PC-9 (cell line): ENCODE measurements around the gene HLA-DOA. TPM values are rescaled to one million over a fixed set of nuclear protein-coding genes. Genes with fewer than 3 reads are reported as not detected.
A peak's percentile ranks its signal among the peaks of the same experiment; 100 is the strongest.

ENCODE experiments used
- Bru-seq: library from RNA; stranded (reverse); fragments of 400-500 nt; gene quantifications from one replicate; lab custom pipeline; 2021; lab: Mats Ljungman, UMichigan
- BruChase-seq, 2 experiments: library from RNA; stranded (reverse); fragments of 400-500 nt; gene quantifications; one replicate each; lab custom pipeline; 2021; lab: Mats Ljungman, UMichigan
- BruUV-seq: library from RNA; stranded (reverse); fragments of 400-500 nt; replicated peaks from 2 replicates; lab custom pipeline; 2021; lab: Mats Ljungman, UMichigan
- CTCF ChIA-PET: fragments of 300-600 bp; sonication (Branson Sonifier 250); formaldehyde crosslinking; loops from one replicate; lab custom pipeline; 2022; ENCODE audit warnings: antibody characterized with exemption; lab: Charles Lee
- POLR2A ChIA-PET: fragments of 300-600 bp; sonication (Branson Sonifier 250); formaldehyde crosslinking; loops from one replicate; lab custom pipeline; 2022; ENCODE audit warnings: antibody characterized with exemption; ENCODE audit not compliant: unreplicated experiment; lab: Charles Lee
- DNase-seq, 2 experiments: peaks; one replicate each; pipeline versions ENCODE4 v3.0.0 to v3.0.0-alpha.2; 2015 to 2022; ENCODE audit warnings: mixed read lengths in 1 of 2
- H2AFZ ChIP-seq: fragments of 200-600 bp; sonication (generic); 2 replicates; pipeline ENCODE4 v1.8.1; 2017; ENCODE audit warnings: antibody characterized with exemption
- H3F3A ChIP-seq: fragments of 200-600 bp; sonication (generic); 2 replicates; pipeline ENCODE4 v1.8.1; 2017; ENCODE audit warnings: antibody characterized with exemption, mild to moderate bottlenecking, low read depth; ENCODE audit not compliant: insufficient read depth
- H3K27ac ChIP-seq: fragments of 200-600 bp; sonication (generic); 2 replicates; pipeline ENCODE4 v1.6.1; 2016; ENCODE audit warnings: mixed run types
- H3K27me3 ChIP-seq: fragments of 200-600 bp; sonication (generic); 2 replicates; pipeline ENCODE4 v1.6.1; 2016; ENCODE audit warnings: low read depth, mixed run types; ENCODE audit not compliant: insufficient read depth
- H3K36me3 ChIP-seq: fragments of 200-600 bp; sonication (generic); 2 replicates; pipeline ENCODE4 v1.6.1; 2016; ENCODE audit warnings: low read depth, mixed run types
- H3K4me1 ChIP-seq: fragments of 200-600 bp; sonication (generic); replicated peaks from 2 replicates; pipeline ENCODE4 v1.6.1; 2016; ENCODE audit warnings: mixed run types; ENCODE audit not compliant: insufficient read depth
- H3K4me2 ChIP-seq: fragments of 200-600 bp; sonication (generic); 2 replicates; pipeline ENCODE4 v1.6.1; 2017; ENCODE audit warnings: mixed run types
- H3K4me3 ChIP-seq: fragments of 200-600 bp; sonication (generic); 2 replicates; pipeline ENCODE4 v1.6.1; 2016; ENCODE audit warnings: mixed run types
- H3K79me2 ChIP-seq: fragments of 200-600 bp; sonication (generic); 2 replicates; pipeline ENCODE4 v1.6.1; 2017; ENCODE audit warnings: low read depth, mixed run types
- H3K9me2 ChIP-seq: fragments of 200-600 bp; sonication (generic); 2 replicates; pipeline ENCODE4 v1.8.1; 2017; ENCODE audit warnings: mild to moderate bottlenecking; ENCODE audit not compliant: insufficient read depth
- H3K9me3 ChIP-seq: fragments of 200-600 bp; sonication (generic); 2 replicates; pipeline ENCODE4 v1.8.1; 2016; ENCODE audit warnings: low read depth; ENCODE audit not compliant: insufficient read depth
- H4K20me1 ChIP-seq: fragments of 200-600 bp; sonication (generic); 2 replicates; pipeline ENCODE4 v1.8.1; 2017; ENCODE audit not compliant: insufficient read depth
- EZH2 ChIP-seq: fragments of 200-600 bp; sonication (generic); IDR thresholded peaks from 2 replicates; pipeline ENCODE4 v1.8.0; 2017; ENCODE audit warnings: antibody characterized with exemption, low read depth
- intact Hi-C: fragments of 100-400 bp; cut with micrococcal nuclease; formaldehyde crosslinking; loops from one replicate; pipeline ENCODE4 v1.10.0; 2022; ENCODE audit not compliant: unreplicated experiment
- long read RNA-seq: library from polyadenylated mRNA; stranded (forward); transcript quantifications from one replicate; pipeline ENCODE4 v2.0.0, GENCODE V29; 2022
- total RNA-seq: library from RNA; stranded (reverse); gene quantifications from 2 replicates; pipeline ENCODE4 v1.2.3, GENCODE V29; 2021
- TF ChIP-seq, protein P1 (sequence below): fragments of 200-600 bp; sonication (generic); conservative IDR thresholded peaks from 2 replicates; pipeline ENCODE4 v1.6.1; 2017; ENCODE audit warnings: mixed run types, antibody characterized with exemption, mild to moderate bottlenecking, moderate library complexity

Gene HLA-DOA
- total RNA-seq = not detected in 2 replicates
- Bru-seq, nascent RNA = not detected
- not detected for BruChase-seq, experiment 1, labeled RNA remaining after a 2-hour chase
- percentile 10 among the genes with signal in this experiment for BruChase-seq, experiment 2, labeled RNA remaining after a 6-hour chase
- long read RNA-seq = 0 reads

DNA sequence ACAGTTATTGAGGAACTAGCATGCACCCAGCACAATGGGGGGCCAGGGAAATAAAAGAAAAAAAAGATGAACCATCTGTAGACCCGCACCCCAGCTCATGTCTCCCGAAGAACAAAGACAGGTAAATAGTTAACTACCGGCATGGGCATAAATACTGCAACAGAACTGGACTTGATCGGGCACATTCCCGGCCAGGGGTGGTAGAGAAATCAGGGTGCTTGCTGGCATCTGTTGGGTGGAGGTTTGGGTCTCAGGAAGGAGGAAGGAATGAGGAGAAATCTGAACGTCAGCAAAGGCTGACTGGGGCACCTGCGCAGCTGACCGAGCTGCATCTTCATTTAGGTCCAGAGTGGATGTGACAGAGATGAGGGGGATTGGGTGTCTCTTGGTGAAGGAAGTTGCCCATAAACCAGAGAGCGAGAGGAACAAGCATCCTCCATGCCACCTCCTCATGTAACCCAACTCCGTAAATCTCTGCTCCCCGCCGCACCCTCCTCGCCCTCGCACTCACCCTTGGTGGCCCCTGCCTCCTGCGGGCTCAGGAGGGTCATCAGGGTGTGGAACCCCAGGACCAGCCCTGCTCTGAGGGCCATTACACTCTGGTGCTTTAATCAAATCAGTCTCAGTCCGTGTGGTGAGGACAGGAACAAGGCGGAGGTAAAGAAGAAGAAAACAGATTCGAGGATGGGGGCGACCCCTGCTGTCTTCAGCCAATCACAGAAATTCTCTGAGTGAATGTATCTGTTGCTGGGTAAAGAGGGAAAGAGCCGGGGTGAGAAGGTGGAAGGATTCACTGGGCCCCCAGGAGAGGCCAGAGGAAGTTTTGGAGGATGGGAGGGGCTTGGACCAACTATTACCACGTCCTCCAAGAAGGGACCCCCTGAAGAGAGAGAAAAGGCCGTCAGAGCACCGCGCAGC lies at the start of gene HLA-DOA:
HLA-DOA (minus strand) TSS at position 648 of the 918 bp plus-strand sequence.
- no TSS peak for BruUV-seq
- no peak within 1 kb of the TSS for H3K4me2 ChIP-seq
- no peaks in the 10 kb centered on the region for H3K9me2 ChIP-seq

DNA sequence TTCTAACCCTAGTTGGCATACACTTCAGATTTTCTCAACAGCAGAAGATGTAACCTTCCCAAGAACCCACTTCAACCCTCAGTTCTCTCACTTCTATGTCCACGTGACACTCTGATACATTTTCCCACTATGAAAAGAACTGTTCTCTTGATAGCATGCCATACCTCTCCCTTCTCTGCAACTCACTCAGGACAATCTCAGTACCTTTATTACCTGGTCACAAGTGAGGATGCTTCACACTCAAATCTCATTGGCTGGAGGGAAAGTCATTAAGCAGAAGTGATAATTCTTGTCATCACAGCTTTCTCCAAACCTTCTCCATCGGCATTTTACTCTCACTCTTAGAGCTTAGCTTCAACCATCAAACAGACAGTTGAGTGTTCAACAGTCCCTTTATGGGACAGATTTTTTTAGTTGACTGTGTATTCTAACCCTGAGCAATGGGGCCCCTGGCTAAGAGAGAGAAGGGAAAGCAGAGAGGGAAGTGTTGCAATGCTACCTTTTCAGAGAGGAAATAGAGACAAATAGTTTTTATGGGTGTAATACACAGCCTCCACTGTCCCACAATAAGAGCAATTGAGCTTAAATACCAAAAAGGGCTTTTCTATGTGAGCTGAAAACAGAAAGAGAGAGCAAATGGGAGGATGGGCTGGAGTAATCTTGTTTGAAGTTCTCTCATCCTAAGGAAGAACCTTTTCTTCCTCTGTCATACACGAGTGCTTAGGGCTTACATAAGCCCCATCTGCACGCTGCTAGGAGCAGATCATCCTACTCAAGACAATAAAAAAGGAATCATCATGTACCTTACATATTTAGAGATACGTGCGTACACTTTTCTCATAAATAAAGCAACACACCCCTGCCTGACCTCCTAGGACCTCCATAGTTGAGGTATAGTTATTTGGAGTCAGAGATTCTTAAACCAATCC lies 48.1 kb upstream of the HLA-DOA start:
- intact Hi-C loops = no loop called here
- H2AFZ ChIP-seq = no peak overlapping the region
- no peak overlapping the region for H3K27ac ChIP-seq
- no peaks in the 10 kb centered on the region for H4K20me1 ChIP-seq
- CTCF ChIA-PET = no interaction called here
- no peaks in the 10 kb centered on the region for H3F3A ChIP-seq
- no peak overlapping the region for H3K4me2 ChIP-seq
- H3K27me3 ChIP-seq = peaks cover 23% of the 10 kb centered on the region
- no peaks in the 10 kb centered on the region for H3K9me3 ChIP-seq
- H3K36me3 ChIP-seq = no peaks in the 10 kb centered on the region
- no TSS peak for BruUV-seq
- no peak for DNase-seq
- TF ChIP-seq, protein P1, sequence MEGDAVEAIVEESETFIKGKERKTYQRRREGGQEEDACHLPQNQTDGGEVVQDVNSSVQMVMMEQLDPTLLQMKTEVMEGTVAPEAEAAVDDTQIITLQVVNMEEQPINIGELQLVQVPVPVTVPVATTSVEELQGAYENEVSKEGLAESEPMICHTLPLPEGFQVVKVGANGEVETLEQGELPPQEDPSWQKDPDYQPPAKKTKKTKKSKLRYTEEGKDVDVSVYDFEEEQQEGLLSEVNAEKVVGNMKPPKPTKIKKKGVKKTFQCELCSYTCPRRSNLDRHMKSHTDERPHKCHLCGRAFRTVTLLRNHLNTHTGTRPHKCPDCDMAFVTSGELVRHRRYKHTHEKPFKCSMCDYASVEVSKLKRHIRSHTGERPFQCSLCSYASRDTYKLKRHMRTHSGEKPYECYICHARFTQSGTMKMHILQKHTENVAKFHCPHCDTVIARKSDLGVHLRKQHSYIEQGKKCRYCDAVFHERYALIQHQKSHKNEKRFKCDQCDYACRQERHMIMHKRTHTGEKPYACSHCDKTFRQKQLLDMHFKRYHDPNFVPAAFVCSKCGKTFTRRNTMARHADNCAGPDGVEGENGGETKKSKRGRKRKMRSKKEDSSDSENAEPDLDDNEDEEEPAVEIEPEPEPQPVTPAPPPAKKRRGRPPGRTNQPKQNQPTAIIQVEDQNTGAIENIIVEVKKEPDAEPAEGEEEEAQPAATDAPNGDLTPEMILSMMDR = no peak
- TF ChIP-seq EZH2 = no peak
- no peak overlapping the region for H3K4me3 ChIP-seq
- no peaks in the 10 kb centered on the region for H3K4me1 ChIP-seq
- H3K79me2 ChIP-seq = no peaks in the 10 kb centered on the region
- no peaks in the 10 kb centered on the region for H3K9me2 ChIP-seq
- POLR2A ChIA-PET = no interaction called here

More for the DNA sequence above, at the start of gene HLA-DOA:
- Histone ChIP-seq H2AFZ (no peak within 1 kb of the TSS), H3K27ac (no peak within 1 kb of the TSS), H3K4me3 (no peak within 1 kb of the TSS), H3K79me2 (no peaks in the 10 kb centered on the region), H3K36me3 (no peaks in the 10 kb centered on the region), H3F3A (no peaks in the 10 kb centered on the region), H4K20me1 (no peaks in the 10 kb centered on the region), H3K27me3 (peaks cover 94% of the 10 kb centered on the region), H3K9me3 (no peaks in the 10 kb centered on the region), H3K4me1 (no peaks in the 10 kb centered on the region)
- POLR2A ChIA-PET = no interaction called here
- intact Hi-C loops = no loop called here
- TF ChIP-seq, protein P1 = no peak
- TF ChIP-seq EZH2 = no peak
- CTCF ChIA-PET = no interaction called here
- no peak for DNase-seq

DNA sequence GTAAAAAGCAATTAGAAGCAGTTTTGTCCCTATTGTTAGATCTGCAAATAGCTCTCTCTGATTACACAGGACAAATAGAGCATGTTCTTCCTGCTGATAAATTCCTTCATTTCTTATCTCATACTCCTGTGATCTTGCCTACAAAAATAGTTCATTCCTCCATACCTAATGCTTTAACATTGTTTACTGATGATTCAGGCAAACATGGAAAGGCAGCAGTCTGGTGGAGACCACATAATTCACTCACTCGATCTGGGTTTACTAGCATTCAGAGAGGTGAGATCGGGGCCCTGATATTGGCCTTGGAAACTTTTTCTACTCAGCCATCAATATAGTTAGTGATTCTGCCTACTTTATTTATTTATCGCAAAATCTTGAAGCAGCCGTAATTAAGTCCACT lies 43.8 kb upstream of the HLA-DOA start:
- no peak overlapping the region for H3K4me2 ChIP-seq
- H3K27me3 ChIP-seq = peaks cover 59% of the 10 kb centered on the region
- H3K27ac ChIP-seq = no peak overlapping the region
- intact Hi-C loops = no loop called here
- H3K79me2 ChIP-seq = no peaks in the 10 kb centered on the region
- peak in 1 of 2 experiments; percentile 59 for DNase-seq
- H3K36me3 ChIP-seq = no peaks in the 10 kb centered on the region
- no peaks in the 10 kb centered on the region for H3K4me1 ChIP-seq
- H4K20me1 ChIP-seq = no peaks in the 10 kb centered on the region
- H3K9me3 ChIP-seq = no peaks in the 10 kb centered on the region
- H3K9me2 ChIP-seq = no peaks in the 10 kb centered on the region
- ChIA-PET POLR2A (no interaction called here), CTCF (no interaction called here)
- no peak overlapping the region for H3K4me3 ChIP-seq
- no peak overlapping the region for H2AFZ ChIP-seq
- H3F3A ChIP-seq = no peaks in the 10 kb centered on the region
- no TSS peak for BruUV-seq
- TF ChIP-seq EZH2 = no peak
- TF ChIP-seq, protein P1 = no peak
